Transverse colon (tissue), 4 donors: ENCODE data around the gene AGBL5. TPM values are rescaled to one million over a fixed set of nuclear protein-coding genes. Genes with fewer than 3 reads are reported as not detected.

Experiments
- DNase-seq: peaks from one replicate; pipeline ENCODE4 v3.0.0-alpha.2; 2019
- H3K27ac ChIP-seq, 4 donors: fragments of 200-600 bp; sonication (generic); 2 replicates each; pipeline ENCODE4 v1.5.1; 2016 to 2018; ENCODE audit warnings: inconsistent platforms in 4 of 4
- H3K27me3 ChIP-seq: fragments of 200-600 bp; sonication (generic); 2 replicates; pipeline ENCODE4 v1.5.1; 2017; ENCODE audit warnings: inconsistent platforms
- H3K36me3 ChIP-seq, 4 donors: fragments of 200-600 bp; sonication (generic); 2 replicates each; pipeline ENCODE4 v1.5.1; 2017 to 2019; ENCODE audit warnings: inconsistent platforms in 4 of 4
- H3K4me1 ChIP-seq, 4 donors: fragments of 200-600 bp; sonication (generic); 2 replicates each; pipeline ENCODE4 v1.5.1; 2017 to 2020; ENCODE audit warnings: inconsistent platforms in 4 of 4
- H3K4me3 ChIP-seq, 4 donors: fragments of 200-600 bp; sonication (generic); 1 replicate in 1 of 4; 2 replicates in 3 of 4; pipeline versions ENCODE4 v1.5.1 to v1.6.1; 2017 to 2019; ENCODE audit warnings: inconsistent platforms in 4 of 4
- H3K9me3 ChIP-seq, 2 donors: fragments of 200-600 bp; sonication (generic); 2 replicates each; pipeline ENCODE4 v1.5.1; 2017 to 2019; ENCODE audit warnings: inconsistent platforms in 2 of 2
- EP300 ChIP-seq: sonication (generic); formaldehyde crosslinking; IDR thresholded peaks from one replicate; pipeline ENCODE4 v1.6.1; 2017; ENCODE audit warnings: antibody characterized with exemption, low read depth
- POLR2A ChIP-seq: fragments of 450-650 bp; IDR thresholded peaks from one replicate; pipeline ENCODE4 v1.6.1; 2016; ENCODE audit warnings: antibody characterized with exemption, mild to moderate bottlenecking, moderate library complexity
- POLR2AphosphoS5 ChIP-seq, 3 donors: sonication (generic); formaldehyde crosslinking; IDR thresholded peaks; one replicate each; pipeline ENCODE4 v1.6.1; 2016; ENCODE audit warnings: antibody characterized with exemption in 3 of 3
- WGBS, 2 donors: methylation state at CpG; one replicate each; pipeline ENCODE4 v1.1.5; 2018; ENCODE audit warnings: low coverage in 1 of 2; 5-methylcytosine and 5-hydroxymethylcytosine counted together
- in situ Hi-C, 4 donors: fragments of 200-750 bp; cut with MboI; loops; one replicate each; pipeline versions ENCODE4 v1.15.0 to v1.15.1; 2017; ENCODE audit warnings: low sequenced_read_pairs in 3 of 4, low pct_ligation_motif_present in 1 of 4, low pct_unique_long_range_greater_than_20kb in 1 of 4
- intact Hi-C: fragments of 100-400 bp; cut with DNase I; formaldehyde crosslinking; loops from one replicate; pipeline ENCODE4 v1.15.1; 2023; ENCODE audit warnings: low total_unique reads
- total RNA-seq, 4 donors: library from RNA; depleted of rRNA; stranded (reverse); fragments of >200 nt; gene quantifications; one replicate each; pipeline ENCODE4 v1.1.0, GENCODE V29; 2016
- TF ChIP-seq, protein P1 (sequence below), 5 experiments: fragments of 200-600 bp in 3 of 5; fragments of 450-650 bp in 2 of 5; sonication (generic) in 3 of 5; IDR thresholded peaks; 1 replicate in 2 of 5; 2 replicates in 3 of 5; pipeline ENCODE4 v1.5.1; 2016 to 2017; ENCODE audit warnings: antibody characterized with exemption in 5 of 5, inconsistent platforms in 3 of 5, mild to moderate bottlenecking in 2 of 5, moderate library complexity in 1 of 5

The AGBL5 gene
- total RNA-seq, 4 donors from 2014 or later, result 9.7 to 39.2 (median 13.9) TPM

DNA sequence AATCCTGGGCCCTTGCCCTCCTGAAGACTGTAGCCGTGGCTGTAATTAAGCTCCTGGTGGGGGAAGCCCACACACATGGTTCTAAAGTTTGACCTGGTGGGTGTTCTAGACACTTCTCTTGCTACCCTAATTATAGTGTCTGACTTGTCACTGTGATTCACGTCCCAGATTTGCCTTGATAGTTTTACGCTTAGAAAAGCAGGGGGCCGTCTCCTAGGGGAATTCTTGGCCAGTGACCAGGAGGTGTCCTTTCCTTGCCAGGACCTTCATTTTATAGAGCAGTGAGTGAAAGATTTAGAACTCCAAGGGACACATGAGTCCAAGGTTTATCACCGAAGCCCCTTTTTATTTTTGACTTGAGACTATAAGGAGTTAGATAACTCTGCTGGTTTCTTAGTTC lies 9.7 kb upstream of the AGBL5 start:
- 58 to 64% methylated on average over 2 to 5 of the region's 5 CpGs for WGBS, 2 donors
- H3K36me3 ChIP-seq, result peaks cover 0 to 44% (median 22%) of the 10 kb centered on the region in 4 donors
- intact Hi-C loops, result no loop called here

DNA sequence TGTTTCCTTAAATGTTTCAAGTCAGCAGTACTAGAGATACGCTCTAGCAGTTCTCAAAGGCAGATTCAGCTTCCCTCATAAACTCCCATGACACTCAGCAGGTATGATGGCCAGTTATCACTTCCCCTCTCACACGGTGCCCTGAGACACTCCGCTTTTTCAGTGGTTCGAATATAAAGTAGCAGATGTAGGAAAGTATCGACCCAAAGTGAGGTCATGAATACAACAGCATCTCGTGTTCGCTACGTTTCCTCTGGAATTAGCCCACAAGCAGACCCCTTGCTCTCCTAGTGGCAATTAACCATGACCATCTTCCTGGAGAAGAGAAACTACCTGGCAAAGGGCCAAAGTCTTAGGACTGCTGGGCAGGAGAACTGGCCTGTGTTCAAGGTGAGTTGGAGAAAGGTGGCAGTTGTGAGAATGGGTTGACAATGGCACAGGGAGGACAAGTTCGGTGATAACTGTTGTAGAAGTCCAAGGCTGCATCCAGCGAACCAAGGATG lies 9.3 kb upstream of the AGBL5 start:
- WGBS, 2 donors, result 73 to 75% methylated on average over 4 to 10 of the region's 10 CpGs
- Histone ChIP-seq H3K4me3 (no peak overlapping the region), H3K36me3 (peaks cover 0 to 43% (median 20%) of the 10 kb centered on the region in 4 donors), H3K27ac (peak overlapping the region; percentile 13 to 67 (median 36)), H3K27me3 (no peaks in the 10 kb centered on the region), H3K4me1 (peaks cover 4 to 26% (median 9%) of the 10 kb centered on the region in 4 donors), H3K9me3 (no peaks in the 10 kb centered on the region)
- in situ Hi-C loops (no loop called here), intact Hi-C loops (no loop called here)
- TF ChIP-seq POLR2A, result no peak
- TF ChIP-seq POLR2AphosphoS5 (IDR thresholded peaks at IDR 0.05), result peak in 1 of 3 donors; percentile 7
- TF ChIP-seq EP300, result no peak
- TF ChIP-seq, protein P1, sequence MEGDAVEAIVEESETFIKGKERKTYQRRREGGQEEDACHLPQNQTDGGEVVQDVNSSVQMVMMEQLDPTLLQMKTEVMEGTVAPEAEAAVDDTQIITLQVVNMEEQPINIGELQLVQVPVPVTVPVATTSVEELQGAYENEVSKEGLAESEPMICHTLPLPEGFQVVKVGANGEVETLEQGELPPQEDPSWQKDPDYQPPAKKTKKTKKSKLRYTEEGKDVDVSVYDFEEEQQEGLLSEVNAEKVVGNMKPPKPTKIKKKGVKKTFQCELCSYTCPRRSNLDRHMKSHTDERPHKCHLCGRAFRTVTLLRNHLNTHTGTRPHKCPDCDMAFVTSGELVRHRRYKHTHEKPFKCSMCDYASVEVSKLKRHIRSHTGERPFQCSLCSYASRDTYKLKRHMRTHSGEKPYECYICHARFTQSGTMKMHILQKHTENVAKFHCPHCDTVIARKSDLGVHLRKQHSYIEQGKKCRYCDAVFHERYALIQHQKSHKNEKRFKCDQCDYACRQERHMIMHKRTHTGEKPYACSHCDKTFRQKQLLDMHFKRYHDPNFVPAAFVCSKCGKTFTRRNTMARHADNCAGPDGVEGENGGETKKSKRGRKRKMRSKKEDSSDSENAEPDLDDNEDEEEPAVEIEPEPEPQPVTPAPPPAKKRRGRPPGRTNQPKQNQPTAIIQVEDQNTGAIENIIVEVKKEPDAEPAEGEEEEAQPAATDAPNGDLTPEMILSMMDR (IDR thresholded peaks at IDR 0.05), result no peak
- no peak for DNase-seq

More for the DNA sequence above, 9.7 kb upstream of the AGBL5 start:
- Histone ChIP-seq H3K4me3 (no peak overlapping the region), H3K4me1 (peaks cover 4 to 26% (median 9%) of the 10 kb centered on the region in 4 donors), H3K27me3 (no peaks in the 10 kb centered on the region), H3K9me3 (no peaks in the 10 kb centered on the region), H3K27ac (peak overlapping the region in 3 of 4 donors; percentile 13 to 67 (median 58))
- in situ Hi-C loops, result no loop called here
- TF ChIP-seq POLR2AphosphoS5 (IDR thresholded peaks at IDR 0.05) (no peak), EP300 (no peak), POLR2A (no peak)
- TF ChIP-seq, protein P1 (IDR thresholded peaks at IDR 0.05), result no peak
- no peak for DNase-seq

DNA sequence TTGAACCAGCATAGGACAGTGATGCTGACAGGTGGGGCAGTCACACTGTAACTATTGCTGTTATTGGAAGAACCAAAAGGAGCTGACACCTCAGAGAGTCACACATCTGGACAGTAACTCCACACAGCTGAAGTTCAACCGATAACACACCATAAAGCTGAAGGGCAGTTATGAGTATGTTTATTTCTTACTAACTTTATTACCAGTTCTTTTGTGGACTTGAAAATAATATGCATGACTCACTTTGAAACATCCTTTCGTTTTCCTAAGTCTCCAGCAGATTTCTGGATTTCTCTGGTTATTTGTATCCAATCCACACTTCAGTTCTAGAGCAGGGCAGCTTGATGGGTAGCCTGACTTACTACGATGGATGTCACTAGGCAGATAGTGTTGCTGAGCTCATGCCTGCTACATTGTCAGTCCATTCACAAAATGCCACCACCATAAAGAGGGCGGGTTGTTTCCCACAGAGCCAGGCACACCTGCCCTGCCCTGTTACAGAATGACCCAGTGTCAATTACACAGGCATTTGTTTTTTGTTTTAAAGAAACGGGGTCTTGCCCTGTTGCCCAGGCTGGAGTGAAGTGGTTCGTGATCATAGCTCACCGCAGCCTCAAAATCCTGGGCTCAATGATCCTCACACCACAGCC lies 8.4 kb upstream of the AGBL5 start:
- WGBS, 2 donors, result 50 to 59% methylated on average over 1 to 7 of the region's 7 CpGs
- Histone ChIP-seq H3K4me1 (peaks cover 4 to 26% (median 9%) of the 10 kb centered on the region in 4 donors), H3K27me3 (no peaks in the 10 kb centered on the region), H3K27ac (peak overlapping the region; percentile 13 to 67 (median 44)), H3K9me3 (no peaks in the 10 kb centered on the region), H3K36me3 (peaks cover 0 to 34% (median 15%) of the 10 kb centered on the region in 4 donors), H3K4me3 (no peak overlapping the region)
- DNase-seq, result peak; percentile 42
- TF ChIP-seq POLR2AphosphoS5 (IDR thresholded peaks at IDR 0.05), result peak in 2 of 3 donors; percentile 9 to 24
- TF ChIP-seq, protein P1 (IDR thresholded peaks at IDR 0.05), result no peak
- no peak for TF ChIP-seq EP300
- TF ChIP-seq POLR2A, result no peak
- intact Hi-C loops, result no loop called here
- in situ Hi-C loops, result no loop called here

DNA sequence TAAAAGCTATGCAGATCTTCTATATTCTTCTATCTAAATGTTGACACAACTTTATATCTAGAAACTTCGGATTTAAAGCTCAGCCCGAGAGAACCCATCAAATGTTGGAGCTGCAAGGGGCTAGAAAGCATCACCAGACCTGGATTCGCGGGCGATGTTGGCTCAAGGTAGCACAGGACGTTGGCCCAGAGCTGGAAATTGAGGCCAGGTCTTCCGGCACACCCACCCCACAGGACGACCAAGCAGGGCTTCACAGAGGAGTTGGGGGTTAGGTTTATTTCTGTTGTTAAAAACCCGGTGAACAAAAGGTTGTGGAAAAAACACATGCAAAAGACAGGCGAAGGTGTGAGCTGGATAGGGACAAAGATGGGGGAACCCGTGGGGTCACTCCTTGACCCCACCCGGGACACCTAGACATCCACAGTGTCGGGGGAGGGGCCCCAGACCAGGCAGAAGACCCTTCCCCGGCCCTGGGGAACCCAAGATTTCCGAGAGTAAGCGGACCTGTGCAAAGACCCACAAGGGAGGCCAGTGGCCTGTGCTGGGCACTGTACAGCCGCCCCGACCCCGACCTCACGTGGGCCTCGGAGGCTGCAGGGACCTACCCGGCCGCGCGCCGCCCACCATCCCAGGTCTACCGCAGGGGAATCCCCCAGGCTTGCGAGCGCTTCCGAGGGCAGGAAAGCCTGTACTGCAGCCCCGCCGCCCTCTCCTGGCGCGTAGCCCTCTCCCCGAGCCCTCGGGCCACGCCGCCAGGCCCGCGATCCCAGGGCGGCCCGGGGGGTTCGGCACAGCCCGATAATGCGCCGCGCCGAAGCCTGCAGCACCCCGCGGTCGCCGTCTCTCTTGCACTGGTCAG lies 1.8 kb upstream of the AGBL5 start:
- Histone ChIP-seq H3K9me3 (no peaks in the 10 kb centered on the region), H3K36me3 (peaks cover 0 to under 1% (median 0%) of the 10 kb centered on the region in 4 donors), H3K27me3 (no peaks in the 10 kb centered on the region), H3K4me3 (peak overlapping the region; percentile 33 to 97 (median 86)), H3K4me1 (peaks cover 7 to 18% (median 16%) of the 10 kb centered on the region in 4 donors), H3K27ac (peak overlapping the region; percentile 85 to 93 (median 88))
- TF ChIP-seq POLR2AphosphoS5 (IDR thresholded peaks at IDR 0.05) (no peak), POLR2A (no peak), EP300 (no peak)
- TF ChIP-seq, protein P1 (IDR thresholded peaks at IDR 0.05), result no peak
- in situ Hi-C loops (no loop called here), intact Hi-C loops (loop anchor here (5.0 kb wide), 1 partner anchor 38 kb away; the partner anchor contains the start of gene KHK)
- 11 to 42% methylated on average over 9 to 38 of the region's 52 CpGs for WGBS, 2 donors
- peak; percentile 64 for DNase-seq
